PFSK-1 (cell line): ENCODE data around the gene HOXB1.

Experiments
- FOXP2 ChIP-seq: optimal IDR thresholded peaks from 2 replicates; pipeline ENCODE3; 2011; ENCODE audit warnings: borderline replicate concordance, control low read depth, inconsistent platforms; ENCODE audit not compliant: insufficient read depth; ENCODE audit errors: extremely low read length, extremely low read depth
- POLR2AphosphoS5 ChIP-seq: IDR thresholded peaks from 2 replicates; pipeline ENCODE4 v1.6.1; 2012; ENCODE audit warnings: low read depth, mild to moderate bottlenecking, control low read depth, low read length, moderate library complexity
- SIN3A ChIP-seq: IDR thresholded peaks from 2 replicates; pipeline ENCODE4 v1.6.1; 2012; ENCODE audit warnings: mild to moderate bottlenecking, low read length, moderate library complexity, borderline replicate concordance; ENCODE audit not compliant: insufficient read depth
- TAF1 ChIP-seq: IDR thresholded peaks from 2 replicates; pipeline ENCODE4 v1.6.1; 2012; ENCODE audit warnings: low read length, control low read depth, borderline replicate concordance; ENCODE audit not compliant: insufficient read depth
- TF ChIP-seq, protein P1 (sequence below), 2 experiments: IDR thresholded peaks; 2 replicates each; pipeline versions ENCODE4 v1.6.1 to v1.8.0; 2011 to 2012; ENCODE audit warnings: low read depth in 2 of 2, low read length in 2 of 2, control low read depth in 1 of 2, inconsistent platforms in 1 of 2, mild to moderate bottlenecking in 1 of 2, moderate library complexity in 1 of 2; ENCODE audit not compliant: insufficient read depth in 1 of 2

The HOXB1 gene

GRCh38 chr17:48565022-48565554, 34.3 kb upstream of the HOXB1 start:
- TF ChIP-seq POLR2AphosphoS5 = no peak
- TF ChIP-seq, protein P1, sequence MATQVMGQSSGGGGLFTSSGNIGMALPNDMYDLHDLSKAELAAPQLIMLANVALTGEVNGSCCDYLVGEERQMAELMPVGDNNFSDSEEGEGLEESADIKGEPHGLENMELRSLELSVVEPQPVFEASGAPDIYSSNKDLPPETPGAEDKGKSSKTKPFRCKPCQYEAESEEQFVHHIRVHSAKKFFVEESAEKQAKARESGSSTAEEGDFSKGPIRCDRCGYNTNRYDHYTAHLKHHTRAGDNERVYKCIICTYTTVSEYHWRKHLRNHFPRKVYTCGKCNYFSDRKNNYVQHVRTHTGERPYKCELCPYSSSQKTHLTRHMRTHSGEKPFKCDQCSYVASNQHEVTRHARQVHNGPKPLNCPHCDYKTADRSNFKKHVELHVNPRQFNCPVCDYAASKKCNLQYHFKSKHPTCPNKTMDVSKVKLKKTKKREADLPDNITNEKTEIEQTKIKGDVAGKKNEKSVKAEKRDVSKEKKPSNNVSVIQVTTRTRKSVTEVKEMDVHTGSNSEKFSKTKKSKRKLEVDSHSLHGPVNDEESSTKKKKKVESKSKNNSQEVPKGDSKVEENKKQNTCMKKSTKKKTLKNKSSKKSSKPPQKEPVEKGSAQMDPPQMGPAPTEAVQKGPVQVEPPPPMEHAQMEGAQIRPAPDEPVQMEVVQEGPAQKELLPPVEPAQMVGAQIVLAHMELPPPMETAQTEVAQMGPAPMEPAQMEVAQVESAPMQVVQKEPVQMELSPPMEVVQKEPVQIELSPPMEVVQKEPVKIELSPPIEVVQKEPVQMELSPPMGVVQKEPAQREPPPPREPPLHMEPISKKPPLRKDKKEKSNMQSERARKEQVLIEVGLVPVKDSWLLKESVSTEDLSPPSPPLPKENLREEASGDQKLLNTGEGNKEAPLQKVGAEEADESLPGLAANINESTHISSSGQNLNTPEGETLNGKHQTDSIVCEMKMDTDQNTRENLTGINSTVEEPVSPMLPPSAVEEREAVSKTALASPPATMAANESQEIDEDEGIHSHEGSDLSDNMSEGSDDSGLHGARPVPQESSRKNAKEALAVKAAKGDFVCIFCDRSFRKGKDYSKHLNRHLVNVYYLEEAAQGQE (IDR thresholded peaks at IDR 0.05; ENCODE audit: insufficient read depth in 1 of 2, low read depth in 2 of 2, low read length in 2 of 2) = no peak
- TF ChIP-seq SIN3A = no peak
- TF ChIP-seq FOXP2 = no peak
- no peak for TF ChIP-seq TAF1

DNA sequence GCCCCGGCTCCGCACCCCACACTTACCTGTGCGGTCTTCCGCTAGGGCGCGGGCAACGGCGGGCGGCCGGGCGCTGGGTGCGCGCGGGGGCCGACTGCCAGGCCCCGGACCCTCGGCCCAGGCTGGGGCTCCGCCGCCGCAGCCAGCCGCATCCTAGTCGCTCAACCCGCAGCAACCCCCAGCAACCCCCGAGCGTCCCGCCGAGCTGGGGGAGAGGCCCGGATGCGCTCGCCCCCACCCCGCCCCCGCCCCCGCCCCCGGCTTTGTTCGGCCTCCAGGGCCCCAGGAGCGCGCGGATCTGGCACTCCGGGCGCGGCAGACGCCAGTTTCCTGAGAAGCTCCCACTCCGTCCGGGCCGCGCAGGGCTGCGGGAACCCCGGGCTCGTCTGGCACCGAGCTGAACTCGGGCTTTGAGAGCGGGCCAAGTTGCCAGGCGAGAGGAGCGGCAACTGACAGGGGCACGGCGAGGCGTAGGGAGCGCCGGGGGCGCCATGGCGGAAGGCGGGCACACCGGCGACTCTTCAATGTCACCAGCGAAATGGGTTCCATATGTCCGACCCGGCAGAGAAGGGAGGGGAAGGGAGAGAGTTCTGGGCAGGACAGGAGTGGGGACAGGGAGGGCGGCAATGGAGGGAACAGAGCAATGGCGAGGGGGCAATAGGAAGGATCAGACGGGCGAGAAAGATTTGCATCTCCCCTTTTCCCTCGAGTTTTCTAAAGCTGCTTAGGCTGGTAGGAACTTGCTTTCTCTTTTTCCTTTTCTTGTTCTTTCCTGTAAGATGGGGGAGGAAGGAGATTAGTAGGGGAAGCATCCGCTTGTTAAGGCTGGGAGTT, 33.6 kb upstream of the HOXB1 start:
- TF ChIP-seq POLR2AphosphoS5 (no peak), SIN3A (no peak), TAF1 (no peak), FOXP2 (no peak)
- TF ChIP-seq, protein P1 (IDR thresholded peaks at IDR 0.05; ENCODE audit: insufficient read depth in 1 of 2, low read depth in 2 of 2, low read length in 2 of 2) = no peak

- no peak for TF ChIP-seq SIN3A
- TF ChIP-seq, protein P1 (IDR thresholded peaks at IDR 0.05; ENCODE audit: insufficient read depth in 1 of 2, low read depth in 2 of 2, low read length in 2 of 2) = no peak
- TF ChIP-seq TAF1 = no peak
These were observed 33.0 kb upstream of the HOXB1 start for GRCh38 chr17:48563867-48564187.

- TF ChIP-seq POLR2AphosphoS5 = no peak
- TF ChIP-seq FOXP2 = no peak
- TF ChIP-seq, protein P1 (IDR thresholded peaks at IDR 0.05; ENCODE audit: insufficient read depth in 1 of 2, low read depth in 2 of 2, low read length in 2 of 2) = no peak
- TF ChIP-seq TAF1 = no peak
- TF ChIP-seq SIN3A = no peak
These were observed 32.6 kb upstream of the HOXB1 start for GRCh38 chr17:48563385-48563838.

GRCh38 chr17:48562934-48563333, 32.1 kb upstream of the HOXB1 start:
- TF ChIP-seq TAF1 = no peak
- TF ChIP-seq SIN3A = no peak
- no peak for TF ChIP-seq POLR2AphosphoS5
- TF ChIP-seq FOXP2 = no peak
- TF ChIP-seq, protein P1 (IDR thresholded peaks at IDR 0.05; ENCODE audit: insufficient read depth in 1 of 2, low read depth in 2 of 2, low read length in 2 of 2) = no peak
